Measurements from ENCODE around the gene FAM110C. TPM values are rescaled to one million over a fixed set of nuclear protein-coding genes. Genes with fewer than 3 reads are reported as not detected.
"Not testable (repeated sequence)": the region's sequence is repeated elsewhere in the genome, so short reads cannot be mapped to it uniquely, and the experiment has no call there.

The FAM110C gene
- total RNA-seq, 4 donors from 2014 or later: 10.7 to 22.0 (median 17.6) TPM

- no peaks in the 10 kb centered on the region for H3K9me3 ChIP-seq
- no peak for DNase-seq (ENCODE audit: low spot score in 2 of 2)
- H3K4me1 ChIP-seq: peaks cover 12% of the 10 kb centered on the region
- TF ChIP-seq POLR2AphosphoS5 (IDR thresholded peaks at IDR 0.05) (peak in 2 of 3 donors; percentile 14 to 36), CTCF (IDR thresholded peaks at IDR 0.05) (no peak)
- 37% methylated on average over 12 of the region's 12 CpGs for WGBS
- H3K27ac ChIP-seq: peak overlapping the region; percentile 68
- no peaks in the 10 kb centered on the region for H3K36me3 ChIP-seq
- H3K4me3 ChIP-seq: no peak overlapping the region
- no peaks in the 10 kb centered on the region for H3K27me3 ChIP-seq
Measured at GRCh38 chr2:69366-70344, 23.4 kb upstream of the FAM110C start.

GRCh38 chr2:68637-69036, 22.3 kb upstream of the FAM110C start:
- 68% methylated on average over 5 of the region's 5 CpGs for WGBS
- peaks cover 12% of the 10 kb centered on the region for H3K4me1 ChIP-seq
- not testable (repeated sequence) for H3K27me3 ChIP-seq; H3K4me3 ChIP-seq; H3K27ac ChIP-seq; H3K36me3 ChIP-seq; DNase-seq (ENCODE audit: low spot score in 2 of 2); H3K9me3 ChIP-seq

GRCh38 chr2:66853-67252, 20.5 kb upstream of the FAM110C start:
- Histone ChIP-seq H3K4me1 (peaks cover 12% of the 10 kb centered on the region), H3K4me3 (no peak overlapping the region), H3K36me3 (no peaks in the 10 kb centered on the region), H3K9me3 (no peaks in the 10 kb centered on the region), H3K27ac (no peak overlapping the region), H3K27me3 (no peaks in the 10 kb centered on the region)
- TF ChIP-seq POLR2A (IDR thresholded peaks at IDR 0.05) (no peak), EP300 (IDR thresholded peaks at IDR 0.05) (no peak), CTCF (IDR thresholded peaks at IDR 0.05) (no peak), POLR2AphosphoS5 (IDR thresholded peaks at IDR 0.05) (no peak)
- WGBS: 90% methylated on average over 17 of the region's 17 CpGs
- no peak for DNase-seq (ENCODE audit: low spot score in 2 of 2)

DNA sequence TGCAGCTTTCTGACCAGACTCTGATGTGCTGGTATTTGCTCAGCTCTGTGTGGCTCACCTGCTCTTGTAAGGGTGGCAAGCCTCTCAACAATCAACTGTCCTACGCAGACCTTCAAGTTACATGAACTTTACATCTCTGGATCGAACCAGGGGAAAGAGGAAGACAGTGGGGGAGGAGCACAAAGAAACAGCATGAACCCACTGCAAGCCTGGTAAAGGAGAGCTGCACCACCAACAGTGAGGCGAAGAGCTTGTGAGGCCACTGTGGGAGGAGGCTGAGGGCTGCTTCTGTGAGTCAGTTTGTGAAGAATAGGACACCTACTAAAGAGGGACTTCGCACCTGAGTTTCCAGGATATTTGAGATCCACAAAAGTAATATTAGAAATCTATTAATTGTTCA, 18.8 kb upstream of the FAM110C start:
- no peak for DNase-seq (ENCODE audit: low spot score in 2 of 2)
- Histone ChIP-seq H3K4me3 (no peak overlapping the region), H3K27me3 (no peaks in the 10 kb centered on the region), H3K36me3 (no peaks in the 10 kb centered on the region), H3K4me1 (peaks cover 5% of the 10 kb centered on the region), H3K9me3 (no peaks in the 10 kb centered on the region), H3K27ac (no peak overlapping the region)
- 75% methylated on average over 4 of the region's 4 CpGs for WGBS
- no peak for TF ChIP-seq POLR2A (IDR thresholded peaks at IDR 0.05)

DNA sequence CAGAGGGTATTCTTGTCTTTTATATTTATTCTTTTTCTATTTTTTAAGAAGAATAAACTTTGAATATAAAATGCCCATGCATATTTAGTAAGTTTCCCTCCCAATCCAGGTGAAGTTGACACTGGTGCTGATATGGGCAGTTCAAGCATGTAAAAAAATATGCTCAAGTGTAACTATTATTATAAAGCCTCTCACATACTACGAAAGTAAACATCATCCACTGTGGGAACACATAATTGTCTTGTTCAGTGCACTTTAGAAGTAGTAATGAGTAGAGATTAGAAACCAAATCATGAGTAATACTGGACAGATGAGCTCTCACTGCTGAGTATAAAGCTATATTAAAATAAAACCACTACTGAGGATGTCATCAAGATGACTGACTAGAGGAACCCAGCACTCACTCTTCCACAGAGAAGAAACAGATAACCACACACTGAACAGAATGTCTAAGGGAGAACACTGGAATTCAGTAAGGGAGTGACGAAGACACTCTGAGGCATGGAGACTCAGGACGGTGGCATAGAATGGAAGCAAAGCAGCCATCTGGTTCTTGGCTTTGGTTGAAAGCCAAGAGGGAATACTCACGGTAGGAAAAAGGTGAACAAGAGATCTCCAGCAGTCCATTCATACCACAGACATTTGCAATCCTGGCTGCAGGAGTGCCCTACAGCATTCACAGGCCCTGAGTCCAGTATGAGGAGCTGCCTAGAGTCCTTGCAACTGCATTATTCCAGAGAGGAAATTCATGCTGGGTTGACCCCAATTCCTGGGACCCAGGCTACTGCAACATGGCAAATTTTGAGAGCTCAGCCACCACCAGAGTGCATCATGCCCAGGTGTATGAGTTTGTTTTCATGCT, 9.5 kb upstream of the FAM110C start:
- Histone ChIP-seq H3K9me3 (no peaks in the 10 kb centered on the region), H3K27me3 (peaks cover 5% of the 10 kb centered on the region), H3K4me3 (no peak overlapping the region), H3K27ac (no peak overlapping the region), H3K4me1 (no peaks in the 10 kb centered on the region), H3K36me3 (no peaks in the 10 kb centered on the region)
- WGBS: 79% methylated on average over 4 of the region's 4 CpGs
- TF ChIP-seq CTCF (IDR thresholded peaks at IDR 0.05) (no peak), POLR2A (IDR thresholded peaks at IDR 0.05) (no peak), POLR2AphosphoS5 (IDR thresholded peaks at IDR 0.05) (no peak), EP300 (IDR thresholded peaks at IDR 0.05) (no peak)
- DNase-seq (ENCODE audit: low spot score in 2 of 2): no peak

DNA sequence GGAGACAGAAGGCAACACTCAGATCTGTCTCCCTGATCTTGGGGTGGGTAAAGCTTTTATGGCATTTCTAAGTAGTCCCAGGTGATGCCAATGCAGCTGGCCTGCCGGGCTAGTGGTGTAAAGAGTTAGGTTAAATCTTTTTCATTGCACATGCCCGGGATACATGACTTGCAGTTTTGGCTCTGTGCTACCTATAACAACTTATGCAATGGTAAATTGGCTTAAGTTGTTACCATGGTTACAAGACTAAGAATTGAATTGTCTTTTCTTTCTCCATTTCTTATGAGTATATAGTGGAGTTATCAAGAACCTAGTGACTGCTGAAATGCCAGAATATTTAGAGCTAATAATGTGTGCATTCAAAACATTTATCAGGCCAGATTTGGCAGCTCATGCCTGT, 5.3 kb upstream of the FAM110C start:
- WGBS: 32% methylated on average over 2 of the region's 2 CpGs

More for the DNA sequence above, 5.3 kb upstream of the FAM110C start:
- no peaks in the 10 kb centered on the region for H3K36me3 ChIP-seq
- no peak overlapping the region for H3K4me3 ChIP-seq
- DNase-seq (ENCODE audit: low spot score in 2 of 2): no peak
- no peak for TF ChIP-seq EP300 (IDR thresholded peaks at IDR 0.05)
- TF ChIP-seq CTCF (IDR thresholded peaks at IDR 0.05): no peak
- TF ChIP-seq POLR2A (IDR thresholded peaks at IDR 0.05): no peak
- no peak for TF ChIP-seq POLR2AphosphoS5 (IDR thresholded peaks at IDR 0.05)
- H3K4me1 ChIP-seq: peaks cover 11% of the 10 kb centered on the region
- no peaks in the 10 kb centered on the region for H3K9me3 ChIP-seq
- peaks cover 13% of the 10 kb centered on the region for H3K27me3 ChIP-seq
- H3K27ac ChIP-seq: no peak overlapping the region

Data from suprapubic skin (tissue), 4 donors.